HG02678 (cell line): ENCODE measurements around the gene DYNLT4.
A peak's percentile ranks its signal among the peaks of the same experiment; 100 is the strongest.
"Not testable (repeated sequence)": the region's sequence is repeated elsewhere in the genome, so short reads cannot be mapped to it uniquely, and the experiment has no call there.

ENCODE experiments used
- ATAC-seq: cut with Tn5 transposase; IDR thresholded peaks from one replicate; pipeline ENCODE4 v1.9.1; 2021; ENCODE audit warnings: mild to moderate bottlenecking, moderate library complexity; ENCODE audit not compliant: unreplicated experiment

DYNLT4 gene

GRCh38 chr1:44811234-44811633 lies 4.1 kb upstream of the DYNLT4 start:
- no peak for ATAC-seq

GRCh38 chr1:44810762-44811105 lies 3.6 kb upstream of the DYNLT4 start:
- not testable (repeated sequence) for ATAC-seq

GRCh38 chr1:44810101-44810761 lies 3.1 kb upstream of the DYNLT4 start:
- no peak for ATAC-seq

- ATAC-seq = peak; percentile 49
These were observed 2.1 kb upstream of the DYNLT4 start for GRCh38 chr1:44808938-44809917.

- ATAC-seq = peak; percentile 34
These were observed 1.1 kb upstream of the DYNLT4 start, which contains the start of gene BTBD19 for GRCh38 chr1:44808063-44808937. Gene BTBD19, plus strand, starts transcription at chr1:44808523. Its CDS starts 298 bp downstream, at chr1:44808821.

- peak; percentile 32 for ATAC-seq
These were observed 362 bp upstream of the DYNLT4 start for GRCh38 chr1:44807364-44808062.

GRCh38 chr1:44806025-44806703 lies 987 bp downstream of the DYNLT4 start:
- ATAC-seq = no peak

GRCh38 chr1:44805311-44806024 lies 1.7 kb downstream of the DYNLT4 start:
- ATAC-seq = no peak

- ATAC-seq = no peak
These were observed 3.6 kb downstream of the DYNLT4 start for GRCh38 chr1:44803312-44804095.

GRCh38 chr1:44803062-44803311 lies 4.2 kb downstream of the DYNLT4 start:
- no peak for ATAC-seq

GRCh38 chr1:44802306-44803061 lies 4.7 kb downstream of the DYNLT4 start:
- no peak for ATAC-seq

GRCh38 chr1:44801491-44802305 lies 5.5 kb downstream of the DYNLT4 start:
- no peak for ATAC-seq

GRCh38 chr1:44799770-44800584 lies 7.2 kb downstream of the DYNLT4 start, which contains the start of gene PLK3:
Gene PLK3, plus strand, starts transcription at chr1:44800377. Its CDS starts 87 bp downstream, at chr1:44800464.
- ATAC-seq = peak; percentile 82

GRCh38 chr1:44798481-44799365 lies 8.4 kb downstream of the DYNLT4 start:
- ATAC-seq = no peak

GRCh38 chr1:44797886-44798285 lies 9.3 kb downstream of the DYNLT4 start:
- ATAC-seq = not testable (repeated sequence)
